Lung (tissue), 12 donors: ENCODE data around the gene SARDH. TPM values are rescaled to one million over a fixed set of nuclear protein-coding genes. Genes with fewer than 3 reads are reported as not detected.

Experiments used
- ATAC-seq: fragments of 200-7000 bp; cut with Tn5 transposase; one replicate; pipeline ENCODE4 v1.9.1; 2020; ENCODE audit warnings: moderate number of reproducible peaks; ENCODE audit not compliant: insufficient read depth, low FRiP score
- DNase-seq, 3 donors: peaks; one replicate each; pipeline ENCODE4 v3.0.0-alpha.2; 2013 to 2017
- H3K27ac ChIP-seq, 2 donors: one replicate each; pipeline ENCODE4 v1.5.1; 2013; ENCODE audit warnings: mild to moderate bottlenecking in 2 of 2, moderate library complexity in 2 of 2, control low read depth in 1 of 2, inconsistent platforms in 1 of 2, low read depth in 1 of 2, low read length in 1 of 2
- H3K27me3 ChIP-seq, 3 donors: one replicate each; pipeline ENCODE4 v1.5.1; 2013; ENCODE audit warnings: low read length in 2 of 3; ENCODE audit not compliant: control insufficient read depth in 3 of 3, insufficient read depth in 3 of 3
- H3K36me3 ChIP-seq, 4 donors: one replicate each; pipeline ENCODE4 v1.5.1; 2013; ENCODE audit warnings: low read length in 4 of 4, mild to moderate bottlenecking in 1 of 4, moderate library complexity in 1 of 4; ENCODE audit not compliant: control insufficient read depth in 4 of 4, insufficient read depth in 4 of 4
- H3K4me1 ChIP-seq, 5 donors: one replicate each; pipeline ENCODE4 v1.5.1; 2013; ENCODE audit warnings: low read length in 5 of 5, mild to moderate bottlenecking in 2 of 5, moderate library complexity in 1 of 5; ENCODE audit not compliant: control insufficient read depth in 5 of 5, insufficient read depth in 5 of 5
- H3K4me3 ChIP-seq: one replicate; pipeline ENCODE4 v1.5.1; 2013; ENCODE audit warnings: mild to moderate bottlenecking, control low read depth, moderate library complexity
- H3K9ac ChIP-seq, 2 donors: one replicate each; pipeline ENCODE4 v1.5.1; 2013; ENCODE audit warnings: low read length in 2 of 2, control low read depth in 1 of 2; ENCODE audit not compliant: insufficient read depth in 1 of 2
- H3K9me3 ChIP-seq, 4 donors: one replicate each; pipeline ENCODE4 v1.5.1; 2013; ENCODE audit warnings: low read length in 3 of 4, mild to moderate bottlenecking in 1 of 4, moderate library complexity in 1 of 4; ENCODE audit not compliant: control insufficient read depth in 4 of 4, insufficient read depth in 3 of 4
- CTCF ChIP-seq: IDR thresholded peaks from 2 replicates; pipeline ENCODE4 v1.5.1; 2012; ENCODE audit warnings: mild to moderate bottlenecking; ENCODE audit errors: control extremely low read depth, extremely low read depth
- WGBS, 2 donors: extraction: QIAGEN DNeasy Blood & Tissue Kit; methylation state at CpG; one replicate each; pipeline ENCODE4 v1.1.7; 2013; 5-methylcytosine and 5-hydroxymethylcytosine counted together
- polyA plus RNA-seq, 2 donors: library from polyadenylated mRNA; stranded (reverse); fragments of 200-250 nt; gene quantifications; one replicate each; pipeline ENCODE4 v1.2.1, GENCODE V29; 2013
- total RNA-seq, 2 donors: library from RNA; depleted of rRNA in 1 of 2; stranded (reverse); fragments of >200 nt in 1 of 2; gene quantifications; one replicate each; pipeline ENCODE4 v1.2.1, GENCODE V29; 2014 to 2021
- donor health status: control.
- donor health status: control.
- donor health status: Bipolar disorder and iron deficiency.
- donor health status: healthy.
- donor health status: DM: yes; HTN: yes; CAD: no.

The SARDH gene
- total and polyA plus RNA-seq, 4 donors = 1.8 to 8.4 (median 4.7) TPM

- Histone ChIP-seq H3K4me3 (no peak overlapping the region), H3K9me3 (no peaks in the 10 kb centered on the region), H3K27ac (no peak overlapping the region), H3K9ac (no peak overlapping the region), H3K4me1 (peaks cover 0 to 9% (median 0%) of the 10 kb centered on the region in 5 donors), H3K36me3 (peaks cover 0 to 20% (median 11%) of the 10 kb centered on the region in 4 donors), H3K27me3 (no peaks in the 10 kb centered on the region)
- WGBS, 2 donors = 71 to 91% methylated on average over 10 to 11 of the region's 11 CpGs
- DNase-seq (peak in 1 of 3 donors; percentile 6), ATAC-seq (no peak)
- no peak for TF ChIP-seq CTCF
Observed at GRCh38 chr9:133760713-133761290, 22.6 kb upstream of the SARDH start.

GRCh38 chr9:133759946-133760345 lies 21.8 kb upstream of the SARDH start:
- H3K27ac ChIP-seq = no peak overlapping the region
- peaks cover 0 to 13% (median 0%) of the 10 kb centered on the region in 5 donors for H3K4me1 ChIP-seq
- H3K9ac ChIP-seq = no peak overlapping the region
- DNase-seq = no peak
- no peak overlapping the region for H3K4me3 ChIP-seq
- no peaks in the 10 kb centered on the region for H3K9me3 ChIP-seq
- H3K36me3 ChIP-seq = peaks cover 0 to 20% (median 9%) of the 10 kb centered on the region in 4 donors
- no peak for ATAC-seq
- H3K27me3 ChIP-seq = no peaks in the 10 kb centered on the region
- TF ChIP-seq CTCF = no peak
- WGBS, 2 donors = 84 to 89% methylated on average over 8 to 11 of the region's 11 CpGs

- H3K27me3 ChIP-seq = no peaks in the 10 kb centered on the region
- WGBS, 2 donors = 51 to 62% methylated on average over 27 to 32 of the region's 32 CpGs
- DNase-seq (peak in 2 of 3 donors; percentile 19 to 85), ATAC-seq (peak; percentile 8)
- no peak for TF ChIP-seq CTCF
- H3K27ac ChIP-seq = peak overlapping the region in 1 of 2 donors; percentile 30
- no peaks in the 10 kb centered on the region for H3K9me3 ChIP-seq
- peaks cover 0 to 18% (median 0%) of the 10 kb centered on the region in 5 donors for H3K4me1 ChIP-seq
- H3K9ac ChIP-seq = no peak overlapping the region
- H3K36me3 ChIP-seq = peaks cover 0 to 20% (median 9%) of the 10 kb centered on the region in 4 donors
- H3K4me3 ChIP-seq = no peak overlapping the region
Observed at GRCh38 chr9:133759146-133759900, 21.2 kb upstream of the SARDH start.
